Gastrocnemius medialis (tissue), 4 donors: ENCODE measurements around the gene AFDN. TPM values are rescaled to one million over a fixed set of nuclear protein-coding genes. Genes with fewer than 3 reads are reported as not detected.

Source experiments
- ATAC-seq, 2 donors: fragments of 150-250 bp; one replicate each; pipeline ENCODE4 v1.9.1; 2016
- DNase-seq, 2 donors: peaks; one replicate each; pipeline ENCODE4 v3.0.0-alpha.2; 2019
- H3K27ac ChIP-seq, 4 donors: fragments of 200-600 bp; sonication (generic); 1 replicate in 1 of 4; 2 replicates in 3 of 4; pipeline ENCODE4 v1.5.1; 2016 to 2018; ENCODE audit warnings: mild to moderate bottlenecking in 2 of 4, moderate library complexity in 1 of 4
- H3K27me3 ChIP-seq, 3 donors: fragments of 200-600 bp; sonication (generic) in 2 of 3; 1 replicate in 1 of 3; 2 replicates in 2 of 3; pipeline versions ENCODE4 v1.5.1 to v1.6.0; 2016 to 2019; ENCODE audit warnings: mild to moderate bottlenecking in 1 of 3, moderate library complexity in 1 of 3
- H3K36me3 ChIP-seq, 2 donors: fragments of 200-600 bp; sonication (generic) in 1 of 2; one replicate each; pipeline ENCODE4 v1.5.1; 2017 to 2018
- H3K4me1 ChIP-seq, 2 donors: fragments of 200-600 bp; sonication (generic) in 1 of 2; one replicate each; pipeline ENCODE4 v1.5.1; 2016 to 2017; ENCODE audit warnings: mild to moderate bottlenecking in 2 of 2
- H3K4me3 ChIP-seq, 4 donors: fragments of 200-600 bp; sonication (generic) in 3 of 4; 1 replicate in 1 of 4; 2 replicates in 3 of 4; pipeline ENCODE4 v1.5.1; 2016 to 2019; ENCODE audit warnings: mild to moderate bottlenecking in 2 of 4
- H3K9me3 ChIP-seq, 3 donors: fragments of 200-600 bp; sonication (generic) in 2 of 3; 1 replicate in 1 of 3; 2 replicates in 2 of 3; pipeline ENCODE4 v1.5.1; 2016 to 2019
- POLR2A ChIP-seq, 2 donors: fragments of 450-650 bp; IDR thresholded peaks; one replicate each; pipeline ENCODE4 v1.6.1; 2017; ENCODE audit warnings: antibody characterized with exemption in 2 of 2, mild to moderate bottlenecking in 2 of 2, moderate library complexity in 2 of 2
- in situ Hi-C, 4 donors: fragments of 200-750 bp; cut with MboI; loops; one replicate each; pipeline versions ENCODE4 v1.15.0 to v1.8.0; 2017; ENCODE audit warnings: low sequenced_read_pairs in 4 of 4
- intact Hi-C: fragments of 100-400 bp; cut with DNase I; formaldehyde crosslinking; loops from one replicate; pipeline ENCODE4 v1.15.1; 2023; ENCODE audit warnings: low total_unique reads
- total RNA-seq, 4 donors: library from RNA; depleted of rRNA; stranded (reverse); fragments of >200 nt; gene quantifications; one replicate each; pipeline versions ENCODE4 v1.1.0 to v1.2.3, GENCODE V29; 2016
- TF ChIP-seq, protein P1 (sequence below), 5 experiments: fragments of 450-650 bp in 3 of 5; fragments of 200-600 bp in 2 of 5; sonication (generic) in 2 of 5; IDR thresholded peaks in 4 of 5; conservative IDR thresholded peaks in 1 of 5; 1 replicate in 4 of 5; 2 replicates in 1 of 5; pipeline ENCODE4 v1.5.1; 2016 to 2019; ENCODE audit warnings: antibody characterized with exemption in 5 of 5, mild to moderate bottlenecking in 3 of 5, moderate library complexity in 3 of 5

AFDN gene
- total RNA-seq, 4 donors from 2014 or later, result 22.2 to 66.0 (median 30.0) TPM

DNA sequence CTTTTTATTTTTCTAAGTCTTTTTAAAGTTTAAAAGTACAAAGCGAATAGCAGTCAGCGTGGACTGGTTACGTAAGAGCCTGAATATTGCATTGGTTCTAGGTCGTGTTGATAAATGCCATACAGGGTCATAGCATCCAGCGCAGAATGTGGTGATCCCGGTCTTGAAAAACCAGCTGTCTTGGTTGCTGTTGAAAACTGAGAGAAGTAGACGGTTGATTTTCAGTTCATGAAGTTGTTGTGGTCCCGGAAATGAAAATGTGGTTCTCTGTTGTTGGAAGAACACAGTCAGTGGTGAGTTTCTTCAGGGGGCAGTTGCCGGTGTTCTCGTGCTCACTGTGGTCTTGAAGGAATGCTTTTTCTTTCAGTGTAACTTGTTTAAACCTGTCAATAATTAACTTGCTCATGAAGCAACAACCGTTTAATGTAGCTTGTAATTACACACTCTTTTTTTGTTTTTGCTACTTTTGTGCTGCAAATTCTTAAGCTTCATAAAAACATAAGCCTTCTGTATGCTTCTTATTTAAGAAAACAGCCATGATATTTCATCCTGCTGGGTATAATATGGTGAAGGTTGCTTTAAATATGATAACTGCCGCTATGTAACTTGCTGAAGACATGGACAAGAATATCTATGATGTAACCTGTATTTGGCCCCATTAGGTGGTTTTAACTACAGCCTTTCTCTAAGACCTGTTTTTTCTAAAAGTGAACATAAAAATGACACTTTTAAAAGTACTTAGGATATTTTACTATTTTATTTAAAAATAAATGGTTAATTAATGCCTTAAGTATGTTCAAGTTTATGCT is 106.0 kb downstream of the AFDN start:
- ATAC-seq (peak; percentile 40 to 69), DNase-seq (no peak)
- Histone ChIP-seq H3K36me3 (peaks cover 0 to 5% of the 10 kb centered on the region in 2 donors), H3K27me3 (no peaks in the 10 kb centered on the region), H3K9me3 (no peaks in the 10 kb centered on the region), H3K4me3 (no peak overlapping the region), H3K27ac (peak overlapping the region; percentile 5 to 77 (median 66)), H3K4me1 (peaks cover 14 to 24% of the 10 kb centered on the region in 2 donors)
- intact Hi-C loops (no loop called here), in situ Hi-C loops (no loop called here)
- no peak for TF ChIP-seq POLR2A (IDR thresholded peaks at IDR 0.05)
- TF ChIP-seq, protein P1, sequence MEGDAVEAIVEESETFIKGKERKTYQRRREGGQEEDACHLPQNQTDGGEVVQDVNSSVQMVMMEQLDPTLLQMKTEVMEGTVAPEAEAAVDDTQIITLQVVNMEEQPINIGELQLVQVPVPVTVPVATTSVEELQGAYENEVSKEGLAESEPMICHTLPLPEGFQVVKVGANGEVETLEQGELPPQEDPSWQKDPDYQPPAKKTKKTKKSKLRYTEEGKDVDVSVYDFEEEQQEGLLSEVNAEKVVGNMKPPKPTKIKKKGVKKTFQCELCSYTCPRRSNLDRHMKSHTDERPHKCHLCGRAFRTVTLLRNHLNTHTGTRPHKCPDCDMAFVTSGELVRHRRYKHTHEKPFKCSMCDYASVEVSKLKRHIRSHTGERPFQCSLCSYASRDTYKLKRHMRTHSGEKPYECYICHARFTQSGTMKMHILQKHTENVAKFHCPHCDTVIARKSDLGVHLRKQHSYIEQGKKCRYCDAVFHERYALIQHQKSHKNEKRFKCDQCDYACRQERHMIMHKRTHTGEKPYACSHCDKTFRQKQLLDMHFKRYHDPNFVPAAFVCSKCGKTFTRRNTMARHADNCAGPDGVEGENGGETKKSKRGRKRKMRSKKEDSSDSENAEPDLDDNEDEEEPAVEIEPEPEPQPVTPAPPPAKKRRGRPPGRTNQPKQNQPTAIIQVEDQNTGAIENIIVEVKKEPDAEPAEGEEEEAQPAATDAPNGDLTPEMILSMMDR (IDR thresholded peaks at IDR 0.05 in 4 of 5, conservative IDR thresholded peaks at IDR 0.05 in 1 of 5), result no peak

GRCh38 chr6:167933290-167933689 is 106.6 kb downstream of the AFDN start:
- peak overlapping the region; percentile 50 to 77 (median 66) for H3K27ac ChIP-seq
- intact Hi-C loops (no loop called here), in situ Hi-C loops (no loop called here)
- H3K4me3 ChIP-seq, result no peak overlapping the region
- peaks cover 14 to 24% of the 10 kb centered on the region in 2 donors for H3K4me1 ChIP-seq
- no peaks in the 10 kb centered on the region for H3K27me3 ChIP-seq
- no peak for DNase-seq
- peak in 1 of 2 donors; percentile 26 for TF ChIP-seq POLR2A (IDR thresholded peaks at IDR 0.05)
- TF ChIP-seq, protein P1 (IDR thresholded peaks at IDR 0.05 in 4 of 5, conservative IDR thresholded peaks at IDR 0.05 in 1 of 5), result no peak
- peaks cover 0 to 1% of the 10 kb centered on the region in 2 donors for H3K36me3 ChIP-seq
- H3K9me3 ChIP-seq, result no peaks in the 10 kb centered on the region
- no peak for ATAC-seq

- no peaks in the 10 kb centered on the region for H3K36me3 ChIP-seq
- peak overlapping the region in 1 of 4 donors; percentile 40 for H3K4me3 ChIP-seq
- ATAC-seq (no peak), DNase-seq (no peak)
- peak overlapping the region; percentile 50 to 77 (median 66) for H3K27ac ChIP-seq
- in situ Hi-C loops (no loop called here), intact Hi-C loops (no loop called here)
- TF ChIP-seq POLR2A (IDR thresholded peaks at IDR 0.05), result no peak
- TF ChIP-seq, protein P1 (IDR thresholded peaks at IDR 0.05 in 4 of 5, conservative IDR thresholded peaks at IDR 0.05 in 1 of 5), result no peak
- H3K4me1 ChIP-seq, result peaks cover 14 to 24% of the 10 kb centered on the region in 2 donors
- no peaks in the 10 kb centered on the region for H3K27me3 ChIP-seq
- H3K9me3 ChIP-seq, result no peaks in the 10 kb centered on the region
Measured at GRCh38 chr6:167933847-167934246, 107.1 kb downstream of the AFDN start.

DNA sequence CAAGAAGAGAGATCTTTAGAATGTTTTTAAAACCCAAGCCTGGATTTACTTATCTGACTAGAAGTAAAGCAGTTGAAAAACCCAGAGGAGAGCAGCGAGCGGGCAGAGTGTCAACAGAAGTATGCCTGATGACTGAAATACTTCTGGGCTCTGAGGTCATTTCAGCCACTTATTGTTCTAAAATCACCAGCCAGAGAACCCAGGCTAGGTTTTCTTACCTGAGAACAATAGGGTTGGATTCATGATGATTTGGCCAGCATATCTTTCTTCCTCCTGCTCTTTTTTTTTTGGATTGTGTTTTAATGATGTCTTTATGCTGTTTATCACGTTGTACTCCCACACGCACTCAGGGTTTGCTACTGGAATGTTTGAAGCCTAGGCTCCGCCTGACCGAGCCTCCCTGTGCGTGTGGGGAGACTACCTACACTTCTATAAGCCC is 107.7 kb downstream of the AFDN start:
- DNase-seq (no peak), ATAC-seq (peak; percentile 51 to 53)
- Histone ChIP-seq H3K27ac (peak overlapping the region; percentile 62 to 77 (median 67)), H3K36me3 (no peaks in the 10 kb centered on the region), H3K27me3 (no peaks in the 10 kb centered on the region), H3K9me3 (no peaks in the 10 kb centered on the region), H3K4me1 (peaks cover 14 to 24% of the 10 kb centered on the region in 2 donors), H3K4me3 (peak overlapping the region in 3 of 4 donors; percentile 22 to 40 (median 35))
- in situ Hi-C loops (no loop called here), intact Hi-C loops (no loop called here)
- TF ChIP-seq, protein P1 (IDR thresholded peaks at IDR 0.05 in 4 of 5, conservative IDR thresholded peaks at IDR 0.05 in 1 of 5), result no peak
- TF ChIP-seq POLR2A (IDR thresholded peaks at IDR 0.05), result peak in 1 of 2 donors; percentile 39
